ENCODE measurements around the gene SLC5A3.

SLC5A3 gene

GRCh38 chr21:34054259-34054658, 19.1 kb upstream of the SLC5A3 start:
- TF ChIP-seq TCF12 (IDR thresholded peaks at IDR 0.05; ENCODE audit: low read depth) (no peak), TAF1 (IDR thresholded peaks at IDR 0.05; ENCODE audit: low read depth) (no peak), TEAD4 (IDR thresholded peaks at IDR 0.05) (no peak), CEBPB (IDR thresholded peaks at IDR 0.05) (no peak), YY1 (IDR thresholded peaks at IDR 0.05; ENCODE audit: low read depth) (no peak), MAX (IDR thresholded peaks at IDR 0.05) (no peak), ZBTB7A (IDR thresholded peaks at IDR 0.05; ENCODE audit: low read depth) (no peak), USF1 (IDR thresholded peaks at IDR 0.05) (no peak), NFIC (IDR thresholded peaks at IDR 0.05) (no peak), FOXM1 (IDR thresholded peaks at IDR 0.05; ENCODE audit: borderline replicate concordance, low read depth) (no peak), EGR1 (IDR thresholded peaks at IDR 0.05) (no peak), EP300 (IDR thresholded peaks at IDR 0.05; ENCODE audit: borderline replicate concordance) (no peak), REST (IDR thresholded peaks at IDR 0.05; ENCODE audit: low read depth) (no peak), CREB1 (IDR thresholded peaks at IDR 0.05; ENCODE audit: low read depth) (no peak)

DNA sequence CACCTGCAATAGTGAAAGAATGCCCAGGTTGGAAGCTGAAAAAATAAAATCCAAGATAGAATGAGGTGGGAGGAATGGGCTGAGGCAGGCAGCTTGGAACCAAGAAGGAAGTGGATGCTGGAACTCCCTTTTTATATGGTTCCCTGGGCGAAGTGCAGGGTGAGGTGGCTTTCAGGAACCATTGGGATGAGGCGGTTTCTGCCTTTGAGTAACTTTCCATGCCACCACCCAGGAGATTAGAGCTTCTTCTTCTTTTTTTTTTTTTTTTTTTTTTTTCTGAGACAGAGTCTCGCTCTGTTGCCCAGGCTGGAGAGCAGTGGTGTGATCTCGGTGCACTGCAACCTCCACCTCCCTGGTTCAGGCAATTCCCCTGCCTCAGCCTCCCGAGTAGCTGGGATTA, 17.8 kb upstream of the SLC5A3 start:
- TF ChIP-seq CEBPB (IDR thresholded peaks at IDR 0.05) (no peak), MAX (IDR thresholded peaks at IDR 0.05) (no peak), REST (IDR thresholded peaks at IDR 0.05; ENCODE audit: low read depth) (no peak), CREB1 (IDR thresholded peaks at IDR 0.05; ENCODE audit: low read depth) (no peak), YY1 (IDR thresholded peaks at IDR 0.05; ENCODE audit: low read depth) (no peak), TCF12 (IDR thresholded peaks at IDR 0.05; ENCODE audit: low read depth) (no peak), NFIC (IDR thresholded peaks at IDR 0.05) (no peak), FOXM1 (IDR thresholded peaks at IDR 0.05; ENCODE audit: borderline replicate concordance, low read depth) (no peak), EP300 (IDR thresholded peaks at IDR 0.05; ENCODE audit: borderline replicate concordance) (no peak), ZBTB7A (IDR thresholded peaks at IDR 0.05; ENCODE audit: low read depth) (no peak), EGR1 (IDR thresholded peaks at IDR 0.05) (no peak), USF1 (IDR thresholded peaks at IDR 0.05) (no peak), RAD21 (IDR thresholded peaks at IDR 0.05; ENCODE audit: low read depth) (no peak), TAF1 (IDR thresholded peaks at IDR 0.05; ENCODE audit: low read depth) (no peak), TEAD4 (IDR thresholded peaks at IDR 0.05) (no peak)

- no peak for TF ChIP-seq NFIC (IDR thresholded peaks at IDR 0.05)
- TF ChIP-seq USF1 (IDR thresholded peaks at IDR 0.05) = peak; percentile 94
- no peak for TF ChIP-seq TEAD4 (IDR thresholded peaks at IDR 0.05)
Observed at GRCh38 chr21:34061983-34062382, 11.4 kb upstream of the SLC5A3 start.

DNA sequence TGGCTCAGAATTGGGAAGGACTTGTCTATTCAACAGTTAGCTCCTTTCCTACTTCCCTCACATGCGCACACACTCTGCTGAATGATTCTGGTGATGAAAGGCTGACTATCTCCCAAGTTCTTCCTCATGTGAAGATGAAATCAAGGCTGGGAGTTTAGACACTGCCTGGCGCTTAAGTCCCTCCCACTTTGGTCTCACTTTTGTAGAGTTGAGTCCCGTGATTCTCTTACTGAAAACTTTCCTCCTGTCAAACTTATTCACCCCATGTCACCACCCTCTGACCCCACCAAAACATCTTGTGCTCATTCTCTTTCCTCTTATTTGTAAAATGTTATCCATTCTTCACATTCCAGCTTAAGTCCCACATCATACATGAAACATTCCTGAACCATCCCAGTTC, 8.4 kb upstream of the SLC5A3 start:
- TF ChIP-seq YY1 (IDR thresholded peaks at IDR 0.05; ENCODE audit: low read depth) = no peak
- no peak for TF ChIP-seq TAF1 (IDR thresholded peaks at IDR 0.05; ENCODE audit: low read depth)
- TF ChIP-seq MAX (IDR thresholded peaks at IDR 0.05) = no peak

- TF ChIP-seq ZBTB7A (IDR thresholded peaks at IDR 0.05; ENCODE audit: low read depth) (no peak), EGR1 (IDR thresholded peaks at IDR 0.05) (no peak), CREB1 (IDR thresholded peaks at IDR 0.05; ENCODE audit: low read depth) (no peak), USF1 (IDR thresholded peaks at IDR 0.05) (no peak), REST (IDR thresholded peaks at IDR 0.05; ENCODE audit: low read depth) (no peak)
Observed at GRCh38 chr21:34071683-34072082, 1.7 kb upstream of the SLC5A3 start.
